DMS 273 (cell line): ENCODE data around the gene KRT20.
"Not testable (repeated sequence)": the region's sequence is repeated elsewhere in the genome, so short reads cannot be mapped to it uniquely, and the experiment has no call there.

Source experiments
- DNase-seq: peaks from one replicate; lab custom pipeline; 2025; ENCODE audit not compliant: unreplicated experiment; lab: John Stamatoyannopoulos, UW

KRT20 gene, protein sequence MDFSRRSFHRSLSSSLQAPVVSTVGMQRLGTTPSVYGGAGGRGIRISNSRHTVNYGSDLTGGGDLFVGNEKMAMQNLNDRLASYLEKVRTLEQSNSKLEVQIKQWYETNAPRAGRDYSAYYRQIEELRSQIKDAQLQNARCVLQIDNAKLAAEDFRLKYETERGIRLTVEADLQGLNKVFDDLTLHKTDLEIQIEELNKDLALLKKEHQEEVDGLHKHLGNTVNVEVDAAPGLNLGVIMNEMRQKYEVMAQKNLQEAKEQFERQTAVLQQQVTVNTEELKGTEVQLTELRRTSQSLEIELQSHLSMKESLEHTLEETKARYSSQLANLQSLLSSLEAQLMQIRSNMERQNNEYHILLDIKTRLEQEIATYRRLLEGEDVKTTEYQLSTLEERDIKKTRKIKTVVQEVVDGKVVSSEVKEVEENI

DNA sequence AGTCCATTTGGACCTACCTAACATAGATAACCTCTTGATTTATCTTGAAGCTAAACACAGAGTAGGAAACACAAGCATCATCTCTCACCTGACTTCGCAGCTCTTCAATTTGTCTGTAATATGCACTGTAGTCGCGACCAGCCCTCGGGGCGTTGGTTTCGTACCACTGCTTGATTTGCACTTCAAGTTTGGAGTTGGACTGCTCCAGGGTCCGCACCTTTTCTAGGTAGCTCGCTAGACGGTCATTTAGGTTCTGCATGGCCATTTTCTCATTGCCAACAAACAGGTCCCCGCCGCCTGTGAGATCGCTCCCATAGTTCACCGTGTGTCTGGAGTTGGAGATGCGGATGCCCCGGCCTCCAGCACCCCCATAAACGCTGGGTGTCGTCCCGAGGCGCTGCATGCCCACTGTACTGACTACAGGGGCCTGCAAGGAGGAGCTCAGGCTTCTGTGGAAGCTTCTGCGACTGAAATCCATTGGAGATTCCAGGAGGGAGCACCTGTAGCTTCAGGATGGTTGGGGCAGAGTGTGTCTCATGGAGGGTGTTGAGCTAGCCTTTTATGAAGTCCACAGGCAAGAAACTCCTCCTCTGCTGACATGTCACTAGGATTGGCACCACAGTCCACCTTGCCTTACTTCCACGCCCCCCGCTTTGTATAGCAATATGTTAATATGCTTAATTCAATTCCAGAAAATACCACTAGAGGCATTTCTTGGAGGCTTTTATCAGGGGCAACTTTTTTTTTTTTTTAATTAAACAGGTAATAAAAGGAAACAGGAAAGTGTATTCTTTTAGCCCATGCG is at the start of gene KRT20:
KRT20 (minus strand) TSS at position 535 of the 805 bp plus-strand sequence; CDS start at position 478, 57 bp downstream.
- peak; percentile 26 for DNase-seq

DNA sequence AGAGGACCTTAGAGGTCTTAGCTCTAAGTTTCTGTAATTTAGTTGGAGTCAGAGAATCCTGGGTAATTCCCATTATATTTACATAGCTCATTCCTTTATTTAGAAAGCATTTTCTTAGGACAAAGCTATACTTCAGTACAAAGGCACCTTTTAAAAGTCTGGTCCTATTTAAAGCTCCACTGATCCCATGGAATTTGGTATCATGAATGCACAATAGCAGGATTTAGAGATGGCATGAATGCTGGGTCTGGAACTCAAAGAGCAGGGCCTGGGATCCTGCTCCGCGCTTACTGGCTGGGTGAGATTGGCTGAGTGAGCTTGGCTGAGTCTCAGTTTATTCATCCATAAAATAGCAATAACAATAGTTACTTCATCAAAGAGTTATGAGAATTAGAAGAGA is 47.6 kb upstream of the KRT20 start:
- no peak for DNase-seq

DNA sequence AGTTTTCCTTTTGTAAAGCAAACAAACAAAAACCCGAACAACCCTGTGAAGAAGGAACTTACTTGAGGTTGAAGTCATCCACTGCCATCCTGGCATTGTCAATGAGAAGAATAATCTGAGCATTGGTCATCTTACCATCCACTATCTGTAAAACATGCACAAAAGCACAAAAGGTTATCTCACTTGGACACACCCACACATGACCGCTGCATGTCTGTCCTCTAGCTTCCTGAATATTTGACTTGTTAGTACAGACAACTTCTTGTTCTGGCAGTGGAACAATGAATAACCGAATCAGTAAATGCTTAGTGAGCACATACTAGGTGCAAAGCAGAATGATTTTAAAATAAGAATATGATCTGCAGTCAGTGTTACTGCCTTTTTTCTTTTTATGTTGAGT is 46.3 kb upstream of the KRT20 start:
- no peak for DNase-seq

DNA sequence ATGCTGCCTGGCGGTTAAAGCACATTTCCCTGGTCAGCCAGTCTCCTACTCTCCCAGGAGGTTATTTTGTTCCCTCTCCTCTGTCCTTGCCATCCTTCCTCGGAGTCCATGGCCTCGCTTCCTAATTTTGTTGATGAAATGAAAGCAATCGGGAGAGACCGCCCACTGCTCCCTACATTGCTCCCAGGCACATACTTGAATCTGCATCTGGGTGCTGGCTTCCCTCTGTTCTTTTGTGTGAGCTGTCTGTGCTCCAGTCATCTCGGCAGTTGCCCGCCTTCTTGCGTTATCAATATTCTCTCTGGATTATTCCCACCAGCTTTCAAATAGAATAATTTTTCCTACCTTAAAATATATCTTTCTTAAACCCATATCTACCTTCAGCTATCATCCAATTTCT is 41.3 kb upstream of the KRT20 start:
- DNase-seq = no peak

DNA sequence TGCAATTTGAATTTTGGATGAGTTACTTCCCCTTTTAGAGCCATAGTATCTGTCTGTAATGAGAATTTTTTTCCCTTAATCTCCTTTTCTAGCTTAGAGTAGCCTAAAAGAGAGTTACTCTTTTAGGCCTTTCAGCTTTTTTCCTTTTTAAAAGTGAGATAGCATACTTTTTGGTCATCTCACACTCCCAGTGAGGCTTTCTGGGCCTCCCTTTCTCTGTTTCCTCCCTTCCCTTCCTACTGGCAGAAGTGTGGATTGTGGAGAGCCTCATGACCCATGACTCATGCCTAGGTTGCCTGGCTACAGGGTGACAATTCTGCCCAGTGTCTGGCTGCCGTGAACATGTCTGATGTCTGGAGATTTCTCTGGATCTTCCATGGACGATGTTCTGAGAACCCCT is 37.2 kb upstream of the KRT20 start:
- no peak for DNase-seq

DNA sequence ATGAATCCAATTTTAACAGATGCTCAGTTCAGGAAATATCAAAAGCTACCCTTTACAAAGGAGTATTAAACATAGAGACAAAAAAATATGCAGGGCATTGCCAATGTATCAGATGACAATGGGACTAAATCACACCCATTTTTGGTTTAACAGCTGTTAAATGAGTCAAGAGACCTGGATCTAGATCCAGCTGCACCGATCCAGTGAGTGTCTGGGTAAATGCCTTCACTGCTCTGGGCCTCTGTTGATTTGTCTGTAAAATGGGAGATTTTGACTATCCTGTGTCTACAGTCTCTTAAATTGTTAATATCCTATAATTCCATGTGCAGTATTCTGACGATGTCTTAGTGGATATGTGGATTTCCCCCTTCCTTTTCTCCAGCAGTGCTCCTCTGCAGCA is 36.0 kb upstream of the KRT20 start:
- DNase-seq = no peak

DNA sequence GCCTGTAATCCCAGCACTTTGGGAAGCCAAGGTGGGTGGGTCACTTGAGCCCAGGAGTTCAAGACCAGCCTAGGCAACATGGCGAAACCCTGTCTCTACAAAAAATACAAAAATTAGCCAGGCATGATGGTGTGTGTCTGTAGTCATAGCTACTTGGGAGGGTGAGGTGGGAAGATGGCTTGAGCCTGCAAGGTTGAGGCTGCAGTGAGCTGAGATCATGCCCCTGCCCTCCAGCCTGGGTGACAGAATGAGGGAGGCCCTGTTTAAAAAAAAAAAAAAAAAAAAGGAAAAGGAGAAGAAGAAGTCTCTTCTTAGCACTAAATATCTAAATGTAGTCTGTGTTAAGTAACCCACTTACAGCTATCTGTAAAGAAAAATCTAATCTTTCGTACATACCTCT is 32.1 kb upstream of the KRT20 start:
- DNase-seq = not testable (repeated sequence)

DNA sequence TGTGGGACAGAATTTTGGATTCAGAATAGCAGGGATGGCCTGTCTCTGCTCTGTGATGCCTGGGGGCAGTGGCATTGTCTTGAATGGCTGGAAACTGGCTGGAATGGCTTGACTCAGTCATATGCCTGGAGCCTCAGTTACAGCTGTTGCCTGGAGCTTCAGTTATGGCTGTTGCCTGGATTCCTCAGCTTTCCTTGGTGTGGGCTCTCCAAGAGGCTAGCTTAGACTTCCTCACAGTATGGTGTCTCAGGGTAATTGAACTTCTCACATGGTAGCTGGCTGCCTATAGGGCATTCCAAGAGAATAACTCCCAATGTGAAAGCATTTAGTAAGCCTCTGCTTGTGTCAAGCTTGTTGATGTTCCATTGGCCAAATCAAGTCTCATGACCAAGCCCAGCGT is 31.3 kb upstream of the KRT20 start:
- DNase-seq = no peak

DNA sequence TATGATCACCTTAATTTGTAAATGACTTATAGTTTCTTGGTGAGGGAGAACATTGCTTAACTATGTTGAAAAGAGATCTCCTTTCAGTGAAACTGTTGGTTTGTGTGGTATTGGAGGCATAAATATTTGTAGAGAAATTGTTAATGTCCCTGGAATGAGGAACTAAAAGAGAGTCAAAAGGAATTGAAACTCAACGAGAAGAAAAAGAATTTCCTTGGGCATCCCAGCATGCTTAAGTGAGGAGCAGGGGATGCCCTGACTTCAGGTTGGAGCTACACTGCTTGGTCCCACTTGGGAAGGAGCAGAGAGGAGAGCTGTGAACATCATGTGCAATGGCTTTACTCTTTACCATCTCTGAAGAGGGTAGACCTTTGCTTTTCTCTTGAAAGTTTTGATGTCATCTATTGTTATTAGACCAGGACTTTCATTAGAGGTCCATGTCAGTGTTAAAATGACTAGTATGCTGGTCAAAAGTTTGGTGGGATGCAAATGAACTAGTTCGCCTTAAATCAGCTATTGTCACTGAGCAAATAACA is 30.7 kb upstream of the KRT20 start:
- no peak for DNase-seq

DNA sequence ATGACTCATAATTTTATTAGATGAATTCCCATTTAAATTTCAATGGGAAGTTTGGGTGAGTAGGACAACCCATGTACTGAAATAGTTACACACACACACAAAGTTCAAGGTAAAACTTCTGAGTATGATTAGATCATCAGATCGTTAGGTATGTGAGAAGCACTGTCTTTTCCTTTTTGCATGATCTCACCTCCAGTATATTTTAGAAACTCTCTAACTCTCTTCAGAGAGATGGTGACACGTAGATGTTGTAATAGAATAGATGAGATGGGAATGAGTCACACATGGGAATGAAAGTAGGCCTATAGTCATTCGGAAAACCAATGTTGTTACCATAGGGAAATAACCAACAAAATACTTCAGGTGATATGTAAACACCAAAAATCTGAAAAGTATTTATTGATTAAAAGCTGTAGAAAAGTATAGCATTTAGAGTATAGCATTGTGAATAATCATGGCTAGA is 30.2 kb upstream of the KRT20 start:
- no peak for DNase-seq

DNA sequence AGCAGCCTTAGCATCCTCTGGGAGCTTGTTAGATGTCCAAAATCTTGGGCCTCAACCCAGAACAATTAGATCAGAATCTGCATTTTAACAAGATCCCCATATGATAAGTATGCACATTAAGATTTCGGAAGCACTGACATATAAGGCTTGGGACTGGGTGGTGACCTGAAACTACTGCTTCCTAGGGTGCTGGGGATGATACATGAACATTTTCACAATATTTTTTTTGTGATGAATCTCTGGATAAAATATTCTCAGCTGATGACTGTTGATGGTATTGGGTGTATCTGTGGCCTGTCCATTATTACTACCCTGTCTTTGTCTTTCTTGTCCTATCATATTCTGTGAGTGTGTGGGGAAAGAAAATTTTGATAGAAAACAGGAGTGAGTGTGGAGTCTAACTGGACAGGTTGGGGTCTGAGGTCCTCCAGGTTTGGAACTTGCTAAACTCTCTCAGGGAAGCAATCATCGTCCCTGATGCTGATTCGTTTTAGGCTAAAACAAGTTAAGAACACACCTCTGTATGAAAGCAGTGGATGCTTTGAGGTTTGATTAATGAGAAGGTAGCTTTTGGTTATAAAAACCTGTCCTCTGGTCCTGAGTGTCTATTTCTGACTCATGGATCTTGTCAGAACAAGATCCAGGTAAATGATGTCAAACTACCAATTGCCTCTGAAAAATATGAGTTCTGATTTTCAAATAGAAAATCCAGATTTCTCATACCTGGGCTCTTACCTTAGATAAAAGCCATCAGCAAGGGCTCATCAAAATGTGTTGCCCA is 29.2 kb upstream of the KRT20 start:
- no peak for DNase-seq

DNA sequence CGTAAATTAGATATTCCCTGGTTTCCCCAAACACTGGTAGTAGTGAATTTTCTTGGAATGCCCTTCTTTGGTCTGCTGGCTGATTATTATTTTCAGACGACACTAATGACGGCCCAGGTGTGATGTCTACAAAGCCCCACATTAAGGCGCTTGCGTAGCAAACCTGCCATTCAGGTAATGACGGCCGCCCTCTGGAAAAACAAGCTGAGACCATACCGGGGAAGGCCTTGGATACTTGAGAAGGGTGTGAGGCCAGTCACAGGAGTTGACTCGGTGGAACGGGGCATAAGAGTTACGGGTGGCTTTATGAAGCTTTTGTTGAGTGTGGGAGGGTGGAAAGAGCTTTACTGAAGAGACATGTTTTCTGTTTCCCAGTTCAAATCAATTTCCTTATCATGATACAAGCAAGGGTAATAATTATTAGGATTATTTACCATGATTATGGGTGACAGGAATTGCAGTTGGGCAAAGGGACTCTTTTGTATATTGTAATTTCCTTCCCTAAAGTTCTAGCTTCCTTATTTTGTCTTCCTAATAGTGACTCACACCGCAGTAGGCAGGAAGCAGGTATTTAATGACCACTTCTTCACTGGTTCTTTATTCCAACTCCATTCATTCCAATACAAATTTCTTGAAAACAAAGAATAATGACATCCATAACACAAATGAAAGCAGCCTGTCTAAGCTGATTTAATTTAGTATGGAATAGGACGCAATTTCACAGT is 27.6 kb upstream of the KRT20 start:
- DNase-seq = no peak

DNA sequence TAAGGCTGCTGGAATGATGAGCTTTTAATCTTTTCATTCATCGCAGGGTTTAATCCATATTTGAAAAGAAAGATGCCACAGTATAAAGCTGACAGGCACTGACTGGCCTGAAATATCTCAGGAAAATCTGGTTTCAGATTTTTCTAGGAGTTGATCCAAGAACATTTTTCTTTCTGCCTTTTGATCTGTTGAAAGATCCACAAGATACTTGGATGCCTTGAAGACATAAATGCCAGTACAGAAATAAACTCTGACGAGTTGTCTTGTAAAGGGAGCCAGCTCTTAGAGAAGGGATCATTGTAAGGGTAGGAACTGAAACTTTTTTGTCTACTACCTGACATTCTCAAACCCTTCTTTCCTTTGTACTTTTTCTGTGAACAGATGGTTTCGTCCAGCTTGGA is 25.4 kb upstream of the KRT20 start:
- no peak for DNase-seq

DNA sequence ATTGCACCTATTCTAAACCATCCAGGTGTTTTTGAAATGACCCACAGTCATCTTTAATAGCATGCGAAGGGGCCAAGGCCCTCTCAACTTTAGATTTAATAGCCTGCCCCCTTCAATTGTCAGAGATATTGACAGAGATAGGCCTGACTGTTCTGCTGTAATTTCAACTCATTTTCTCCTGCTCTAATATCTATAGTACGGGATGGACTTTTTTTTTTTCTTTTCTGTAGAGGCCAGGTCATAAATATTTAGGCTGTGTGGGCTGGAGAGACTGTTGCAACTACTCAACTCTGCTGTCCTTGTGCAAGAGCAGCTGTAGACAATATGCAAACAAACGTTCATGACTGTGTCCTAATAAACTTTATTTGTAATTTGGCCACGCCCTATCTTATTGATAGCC is 24.7 kb upstream of the KRT20 start:
- DNase-seq = no peak

DNA sequence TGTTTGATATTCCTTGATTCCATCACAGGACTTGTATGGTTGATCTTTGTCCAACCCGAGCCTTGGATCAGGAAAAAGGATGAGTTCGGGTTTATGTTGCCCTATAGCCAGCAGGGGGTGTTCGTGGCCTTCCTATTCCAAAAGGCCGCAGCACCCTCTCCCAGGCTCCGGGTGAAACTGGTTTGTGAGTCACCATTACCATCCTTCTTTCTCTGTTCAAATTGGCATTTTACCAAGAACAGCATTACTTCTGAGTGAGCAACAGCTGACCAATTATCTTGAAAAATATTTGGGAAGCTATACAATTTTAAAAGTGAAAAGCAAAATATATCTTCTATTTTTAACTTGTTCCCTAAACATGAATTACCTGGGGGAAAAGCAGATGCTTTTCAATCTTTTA is 24.3 kb upstream of the KRT20 start:
- DNase-seq = peak; percentile 91

DNA sequence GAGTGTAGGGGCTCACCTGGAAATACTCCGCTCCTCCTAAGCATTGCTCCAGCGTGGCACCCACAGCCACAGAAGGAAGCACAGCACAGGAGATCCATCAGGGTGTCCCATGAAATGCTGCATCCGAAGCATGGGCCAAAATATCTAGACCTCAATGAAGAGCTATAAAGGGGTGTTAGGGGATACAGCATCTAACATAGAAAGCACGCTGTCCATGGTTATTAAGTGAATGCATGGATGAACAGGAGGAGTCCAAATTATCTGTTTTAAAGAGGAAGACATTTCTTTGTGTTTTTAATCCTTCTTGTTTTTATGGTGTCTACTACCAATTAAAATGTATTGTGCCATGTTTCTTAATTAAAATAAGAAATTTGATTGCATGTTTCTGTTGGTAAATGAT is 21.6 kb upstream of the KRT20 start:
- no peak for DNase-seq

DNA sequence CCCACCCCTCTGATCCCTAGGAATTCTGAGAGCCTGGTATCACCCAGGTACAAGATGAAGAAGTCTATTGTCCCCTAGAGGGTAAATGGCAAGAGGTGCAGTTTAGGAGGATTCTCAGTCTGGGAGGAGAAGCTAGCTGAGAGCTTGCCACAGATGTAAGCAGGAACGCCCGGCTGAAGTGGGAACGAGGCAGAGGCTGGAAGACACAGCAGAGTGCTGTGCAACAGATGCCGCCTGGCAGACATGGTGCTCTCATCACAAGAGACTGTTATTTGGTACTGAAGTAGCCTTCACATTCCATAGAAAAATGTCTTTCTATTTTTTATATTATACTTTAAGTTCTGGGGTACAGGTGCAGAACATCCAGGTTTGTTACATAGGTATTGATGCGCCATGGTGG is 20.3 kb upstream of the KRT20 start:
- DNase-seq = no peak

DNA sequence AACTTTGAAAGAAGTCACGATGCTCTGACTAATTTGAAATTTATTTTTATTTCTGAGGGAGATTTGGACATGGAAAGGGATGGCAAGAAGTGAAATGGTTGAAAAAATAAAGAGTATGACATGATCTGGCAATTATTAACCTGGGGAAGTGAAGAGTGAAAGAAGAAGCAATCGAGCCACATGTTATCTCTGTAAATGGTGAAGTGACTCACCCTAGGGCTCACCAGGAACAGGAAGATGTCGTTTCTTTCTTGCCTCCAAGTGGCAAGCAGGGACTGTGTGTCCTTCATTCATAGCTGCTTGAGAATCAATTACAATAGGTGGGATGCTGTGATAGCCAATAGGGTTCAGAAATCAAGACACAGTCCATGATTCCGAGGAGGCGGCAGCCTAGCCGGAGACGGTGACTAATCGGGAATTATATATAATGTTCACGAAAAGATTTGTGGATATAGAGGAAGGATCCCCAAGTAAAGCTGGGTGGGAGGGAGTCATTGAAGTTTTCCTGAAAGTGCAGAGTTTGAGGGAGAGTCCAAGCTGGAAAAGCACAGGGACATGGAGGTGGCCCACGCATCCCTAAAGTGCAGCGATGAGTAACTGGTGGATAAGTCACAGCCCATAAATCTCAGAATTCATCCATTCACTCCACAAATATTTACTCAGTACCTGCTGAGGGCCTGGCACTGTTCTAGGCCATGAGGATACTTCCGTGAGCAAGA is 18.2 kb upstream of the KRT20 start:
- no peak for DNase-seq

DNA sequence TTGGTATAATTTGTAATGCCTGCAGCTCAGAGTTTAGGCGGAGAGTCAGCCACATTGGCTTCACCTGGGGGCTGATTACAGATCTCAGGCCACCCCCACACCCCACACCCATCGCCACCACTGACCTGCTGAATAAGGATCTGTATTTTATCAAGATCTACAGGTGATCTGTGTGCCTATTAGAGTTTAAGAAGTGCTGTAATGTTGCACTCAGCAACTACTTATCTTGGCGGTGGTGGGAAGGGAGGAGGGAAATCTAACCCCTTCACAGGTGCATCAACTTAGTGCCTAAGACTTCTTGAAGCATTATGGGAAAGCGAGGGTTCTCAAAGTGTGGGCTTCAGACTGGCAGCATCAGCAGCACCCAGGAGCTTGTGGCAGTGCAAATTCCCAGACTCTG is 17.5 kb upstream of the KRT20 start:
- no peak for DNase-seq

DNA sequence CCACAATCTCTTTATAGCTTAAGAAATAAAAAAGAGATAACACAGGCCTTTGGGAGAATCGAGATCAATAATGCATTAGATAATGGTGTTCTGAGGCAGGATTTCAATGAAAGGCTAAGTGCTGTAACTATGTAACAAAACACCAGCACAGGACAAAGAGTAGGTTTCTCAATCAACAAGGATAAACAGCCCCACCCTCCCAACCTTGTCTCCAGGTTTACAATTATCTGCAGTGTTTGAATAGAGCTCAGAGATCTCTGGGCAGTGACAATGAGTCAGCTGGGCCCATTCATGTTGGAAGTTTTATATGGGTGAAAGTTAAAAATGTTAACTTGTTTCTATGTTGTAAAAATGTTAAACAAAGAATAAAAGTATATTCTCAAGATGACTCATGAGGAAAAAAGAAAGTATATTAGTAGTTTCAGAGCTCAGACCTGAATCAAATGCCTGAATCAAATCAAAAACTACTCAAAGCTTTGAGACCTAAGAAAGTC is 17.0 kb upstream of the KRT20 start:
- DNase-seq = no peak
